ENCODE data around the gene DMXL2. TPM values are rescaled to one million over a fixed set of nuclear protein-coding genes. Genes with fewer than 3 reads are reported as not detected.

The DMXL2 gene
- total and polyA plus RNA-seq, 9 of the 15 experiments (the other 6 are each of a cell fraction or from before 2014, with no cell fraction given): 9.3 to 57.7 (median 30.7) TPM

DNA sequence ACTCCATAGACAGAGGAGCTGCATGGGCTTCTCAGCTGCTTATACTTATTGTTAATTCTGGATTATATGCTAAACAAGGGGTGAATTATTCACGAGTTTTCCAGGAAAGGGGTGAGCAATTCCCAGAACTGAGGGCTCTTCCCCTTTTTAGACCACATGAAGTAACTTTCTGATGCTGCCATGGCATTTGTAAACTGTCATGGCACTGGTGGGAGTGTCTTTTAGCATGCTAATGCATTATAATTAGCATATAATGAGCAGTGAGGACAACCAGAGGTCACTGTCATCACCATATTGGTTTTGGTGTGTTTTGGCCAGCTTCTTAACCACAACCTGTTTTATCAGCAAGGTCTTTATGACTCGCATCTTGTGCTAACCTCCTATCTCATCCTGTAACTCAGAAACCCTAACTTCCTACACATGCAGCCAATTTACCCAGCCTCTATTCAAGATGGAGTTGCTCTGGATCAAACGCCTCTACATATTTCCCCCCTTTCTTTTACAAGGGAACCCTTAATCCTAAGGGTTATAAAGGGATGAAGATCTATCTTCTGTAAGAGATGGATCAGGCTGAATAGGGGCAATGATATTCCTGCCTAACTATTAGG is 12.1 kb upstream of the DMXL2 start (continued):
- TF ChIP-seq, protein P1, sequence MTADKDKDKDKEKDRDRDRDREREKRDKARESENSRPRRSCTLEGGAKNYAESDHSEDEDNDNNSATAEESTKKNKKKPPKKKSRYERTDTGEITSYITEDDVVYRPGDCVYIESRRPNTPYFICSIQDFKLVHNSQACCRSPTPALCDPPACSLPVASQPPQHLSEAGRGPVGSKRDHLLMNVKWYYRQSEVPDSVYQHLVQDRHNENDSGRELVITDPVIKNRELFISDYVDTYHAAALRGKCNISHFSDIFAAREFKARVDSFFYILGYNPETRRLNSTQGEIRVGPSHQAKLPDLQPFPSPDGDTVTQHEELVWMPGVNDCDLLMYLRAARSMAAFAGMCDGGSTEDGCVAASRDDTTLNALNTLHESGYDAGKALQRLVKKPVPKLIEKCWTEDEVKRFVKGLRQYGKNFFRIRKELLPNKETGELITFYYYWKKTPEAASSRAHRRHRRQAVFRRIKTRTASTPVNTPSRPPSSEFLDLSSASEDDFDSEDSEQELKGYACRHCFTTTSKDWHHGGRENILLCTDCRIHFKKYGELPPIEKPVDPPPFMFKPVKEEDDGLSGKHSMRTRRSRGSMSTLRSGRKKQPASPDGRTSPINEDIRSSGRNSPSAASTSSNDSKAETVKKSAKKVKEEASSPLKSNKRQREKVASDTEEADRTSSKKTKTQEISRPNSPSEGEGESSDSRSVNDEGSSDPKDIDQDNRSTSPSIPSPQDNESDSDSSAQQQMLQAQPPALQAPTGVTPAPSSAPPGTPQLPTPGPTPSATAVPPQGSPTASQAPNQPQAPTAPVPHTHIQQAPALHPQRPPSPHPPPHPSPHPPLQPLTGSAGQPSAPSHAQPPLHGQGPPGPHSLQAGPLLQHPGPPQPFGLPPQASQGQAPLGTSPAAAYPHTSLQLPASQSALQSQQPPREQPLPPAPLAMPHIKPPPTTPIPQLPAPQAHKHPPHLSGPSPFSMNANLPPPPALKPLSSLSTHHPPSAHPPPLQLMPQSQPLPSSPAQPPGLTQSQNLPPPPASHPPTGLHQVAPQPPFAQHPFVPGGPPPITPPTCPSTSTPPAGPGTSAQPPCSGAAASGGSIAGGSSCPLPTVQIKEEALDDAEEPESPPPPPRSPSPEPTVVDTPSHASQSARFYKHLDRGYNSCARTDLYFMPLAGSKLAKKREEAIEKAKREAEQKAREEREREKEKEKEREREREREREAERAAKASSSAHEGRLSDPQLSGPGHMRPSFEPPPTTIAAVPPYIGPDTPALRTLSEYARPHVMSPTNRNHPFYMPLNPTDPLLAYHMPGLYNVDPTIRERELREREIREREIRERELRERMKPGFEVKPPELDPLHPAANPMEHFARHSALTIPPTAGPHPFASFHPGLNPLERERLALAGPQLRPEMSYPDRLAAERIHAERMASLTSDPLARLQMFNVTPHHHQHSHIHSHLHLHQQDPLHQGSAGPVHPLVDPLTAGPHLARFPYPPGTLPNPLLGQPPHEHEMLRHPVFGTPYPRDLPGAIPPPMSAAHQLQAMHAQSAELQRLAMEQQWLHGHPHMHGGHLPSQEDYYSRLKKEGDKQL (CRISPR knock-in tag; IDR thresholded peaks at IDR 0.05; ENCODE audit: borderline replicate concordance): no peak
- TF ChIP-seq RB1 (IDR thresholded peaks at IDR 0.05; ENCODE audit: low read depth) (no peak), CBX1 (IDR thresholded peaks at IDR 0.05; ENCODE audit: low read depth) (no peak), POLR2H (tag; IDR thresholded peaks at IDR 0.05; ENCODE audit: low read depth) (no peak), LARP7 (IDR thresholded peaks at IDR 0.05) (no peak), NR2C1 (IDR thresholded peaks at IDR 0.05) (no peak), NR2C1 (tag; IDR thresholded peaks at IDR 0.05) (peak; percentile 90), STAT5A (IDR thresholded peaks at IDR 0.05; ENCODE audit: borderline replicate concordance, low read length) (peak; percentile 91), SAFB (IDR thresholded peaks at IDR 0.05; ENCODE audit: borderline replicate concordance, low read depth, low read length) (no peak), ZNF146 (CRISPR knock-in tag; IDR thresholded peaks at IDR 0.05; ENCODE audit: unreplicated experiment) (no peak), MAFK (IDR thresholded peaks at IDR 0.05; ENCODE audit: low read length) (no peak), ZNF212 (CRISPR knock-in tag; IDR thresholded peaks at IDR 0.05) (no peak), MIER1 (IDR thresholded peaks at IDR 0.05; ENCODE audit: low read depth) (no peak), TSC22D4 (tag; IDR thresholded peaks at IDR 0.05) (no peak), NFYB (IDR thresholded peaks at IDR 0.05; ENCODE audit: extremely low read depth, insufficient read length) (no peak), ESRRB (CRISPR knock-in tag; IDR thresholded peaks at IDR 0.05; ENCODE audit: borderline replicate concordance) (no peak)
- TF ChIP-seq, protein P2, sequence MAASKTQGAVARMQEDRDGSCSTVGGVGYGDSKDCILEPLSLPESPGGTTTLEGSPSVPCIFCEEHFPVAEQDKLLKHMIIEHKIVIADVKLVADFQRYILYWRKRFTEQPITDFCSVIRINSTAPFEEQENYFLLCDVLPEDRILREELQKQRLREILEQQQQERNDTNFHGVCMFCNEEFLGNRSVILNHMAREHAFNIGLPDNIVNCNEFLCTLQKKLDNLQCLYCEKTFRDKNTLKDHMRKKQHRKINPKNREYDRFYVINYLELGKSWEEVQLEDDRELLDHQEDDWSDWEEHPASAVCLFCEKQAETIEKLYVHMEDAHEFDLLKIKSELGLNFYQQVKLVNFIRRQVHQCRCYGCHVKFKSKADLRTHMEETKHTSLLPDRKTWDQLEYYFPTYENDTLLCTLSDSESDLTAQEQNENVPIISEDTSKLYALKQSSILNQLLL (CRISPR knock-in tag; IDR thresholded peaks at IDR 0.05; ENCODE audit: borderline replicate concordance): no peak
- TF ChIP-seq, protein P3, sequence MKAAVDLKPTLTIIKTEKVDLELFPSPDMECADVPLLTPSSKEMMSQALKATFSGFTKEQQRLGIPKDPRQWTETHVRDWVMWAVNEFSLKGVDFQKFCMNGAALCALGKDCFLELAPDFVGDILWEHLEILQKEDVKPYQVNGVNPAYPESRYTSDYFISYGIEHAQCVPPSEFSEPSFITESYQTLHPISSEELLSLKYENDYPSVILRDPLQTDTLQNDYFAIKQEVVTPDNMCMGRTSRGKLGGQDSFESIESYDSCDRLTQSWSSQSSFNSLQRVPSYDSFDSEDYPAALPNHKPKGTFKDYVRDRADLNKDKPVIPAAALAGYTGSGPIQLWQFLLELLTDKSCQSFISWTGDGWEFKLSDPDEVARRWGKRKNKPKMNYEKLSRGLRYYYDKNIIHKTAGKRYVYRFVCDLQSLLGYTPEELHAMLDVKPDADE (conservative IDR thresholded peaks at IDR 0.05; ENCODE audit: control insufficient read depth, low read depth, low read length): no peak
- TF ChIP-seq, protein P4, sequence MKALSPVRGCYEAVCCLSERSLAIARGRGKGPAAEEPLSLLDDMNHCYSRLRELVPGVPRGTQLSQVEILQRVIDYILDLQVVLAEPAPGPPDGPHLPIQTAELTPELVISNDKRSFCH (CRISPR knock-in tag; IDR thresholded peaks at IDR 0.05): 0 out of 2 replicates have a peak, but pooled peaks have one; percentile 51
- TF ChIP-seq, protein P4 (tag; IDR thresholded peaks at IDR 0.05): peak; percentile 91
